ENCODE measurements around the gene TMEM132D.
"Not testable (repeated sequence)": the region's sequence is repeated elsewhere in the genome, so short reads cannot be mapped to it uniquely, and the experiment has no call there.

Gene TMEM132D

GRCh38 chr12:129566800-129567199, 337.0 kb downstream of the TMEM132D start:
- no peak for DNase-seq

GRCh38 chr12:129564768-129565167, 339.1 kb downstream of the TMEM132D start:
- DNase-seq: no peak

GRCh38 chr12:129563266-129563665, 340.6 kb downstream of the TMEM132D start:
- no peak for DNase-seq

- DNase-seq: no peak
These were observed 342.5 kb downstream of the TMEM132D start for GRCh38 chr12:129561304-129561703.

- no peak for DNase-seq
These were observed 344.0 kb downstream of the TMEM132D start for GRCh38 chr12:129559776-129560175.

- DNase-seq: no peak
These were observed 345.8 kb downstream of the TMEM132D start for GRCh38 chr12:129558036-129558435.

- DNase-seq: no peak
These were observed 347.7 kb downstream of the TMEM132D start for GRCh38 chr12:129556082-129556481.

- DNase-seq: no peak
These were observed 350.7 kb downstream of the TMEM132D start for GRCh38 chr12:129552996-129553750.

- no peak for DNase-seq
These were observed 352.4 kb downstream of the TMEM132D start for GRCh38 chr12:129551441-129551840.

GRCh38 chr12:129550353-129550752, 353.5 kb downstream of the TMEM132D start:
- DNase-seq: no peak

GRCh38 chr12:129549656-129550055, 354.2 kb downstream of the TMEM132D start:
- no peak for DNase-seq

GRCh38 chr12:129549020-129549419, 354.8 kb downstream of the TMEM132D start:
- DNase-seq: not testable (repeated sequence)

GRCh38 chr12:129544716-129545115, 359.1 kb downstream of the TMEM132D start:
- no peak for DNase-seq

GRCh38 chr12:129540954-129541353, 362.9 kb downstream of the TMEM132D start:
- no peak for DNase-seq

GRCh38 chr12:129540249-129540648, 363.6 kb downstream of the TMEM132D start:
- DNase-seq: no peak

GRCh38 chr12:129538724-129539335, 365.0 kb downstream of the TMEM132D start:
- not testable (repeated sequence) for DNase-seq

- DNase-seq: no peak
These were observed 365.7 kb downstream of the TMEM132D start for GRCh38 chr12:129538137-129538536.

- DNase-seq: no peak
These were observed 368.7 kb downstream of the TMEM132D start for GRCh38 chr12:129534966-129535750.

GRCh38 chr12:129532707-129533499, 370.9 kb downstream of the TMEM132D start:
- DNase-seq: no peak

- no peak for DNase-seq
These were observed 371.7 kb downstream of the TMEM132D start for GRCh38 chr12:129532082-129532481.

- no peak for DNase-seq
These were observed 372.8 kb downstream of the TMEM132D start for GRCh38 chr12:129530984-129531383.

GRCh38 chr12:129530517-129530916, 373.3 kb downstream of the TMEM132D start:
- no peak for DNase-seq

GRCh38 chr12:129527506-129527905, 376.3 kb downstream of the TMEM132D start:
- DNase-seq: no peak

All from activated CD4-positive, alpha-beta T cell treated with anti-CD3 and anti-CD28 coated beads, Interleukin-2, amount 50 U/mL, for 4 hours (primary cell).